ENCODE data around the gene KCNG4.

Gene KCNG4

DNA sequence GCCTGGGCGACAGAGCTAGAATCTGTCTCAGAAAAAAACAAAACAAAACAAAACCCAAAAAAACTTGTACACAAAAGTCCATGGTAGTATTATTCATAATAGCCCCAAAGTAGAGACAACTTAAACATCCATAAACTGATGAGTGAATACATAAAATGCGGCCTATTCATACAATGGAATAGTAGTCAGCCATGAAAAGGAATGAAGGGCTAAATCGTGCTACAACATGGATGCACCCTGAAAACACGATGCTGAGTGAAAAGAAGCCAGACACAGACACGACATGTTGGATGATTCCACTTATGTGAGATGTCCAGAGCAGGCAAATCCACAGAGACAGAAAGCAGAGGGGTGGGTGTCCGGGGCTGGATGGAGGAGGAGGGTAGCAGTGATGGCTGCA, 12.3 kb downstream of the KCNG4 start:
- H3K4me3 ChIP-seq (ENCODE audit: low read depth, low read length): no peak overlapping the region
- TF ChIP-seq CTCF (IDR thresholded peaks at IDR 0.05; ENCODE audit: low read depth, low read length): no peak

GRCh38 chr16:84226026-84226425, 13.8 kb downstream of the KCNG4 start:
- no peak overlapping the region for H3K4me3 ChIP-seq (ENCODE audit: low read depth, low read length)
- TF ChIP-seq CTCF (IDR thresholded peaks at IDR 0.05; ENCODE audit: low read depth, low read length): no peak

DNA sequence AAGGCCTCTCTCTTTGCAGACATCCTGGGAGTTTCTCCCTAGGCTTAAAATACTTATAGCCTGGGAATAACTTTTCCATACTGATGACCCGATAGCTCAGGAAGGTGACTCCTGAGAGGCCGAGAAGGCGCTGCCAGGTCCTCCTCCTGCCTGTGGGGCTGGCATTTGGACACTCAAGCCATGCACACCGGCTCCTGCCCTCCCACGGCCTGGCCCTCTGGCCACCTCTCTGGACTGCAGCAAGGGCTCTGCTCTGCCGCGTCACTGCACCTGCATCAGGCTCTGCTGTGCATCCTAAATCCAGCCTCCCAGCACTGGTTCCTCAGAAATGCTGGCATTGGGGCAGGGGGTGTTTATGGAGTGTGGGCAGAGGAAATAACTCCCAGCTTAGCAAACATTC, 14.2 kb downstream of the KCNG4 start:
- no peak overlapping the region for H3K4me3 ChIP-seq (ENCODE audit: low read depth, low read length)
- no peak for TF ChIP-seq CTCF (IDR thresholded peaks at IDR 0.05; ENCODE audit: low read depth, low read length)

- no peak overlapping the region for H3K4me3 ChIP-seq (ENCODE audit: low read depth, low read length)
- no peak for TF ChIP-seq CTCF (IDR thresholded peaks at IDR 0.05; ENCODE audit: low read depth, low read length)
Measured at GRCh38 chr16:84225126-84225525, 14.7 kb downstream of the KCNG4 start.

DNA sequence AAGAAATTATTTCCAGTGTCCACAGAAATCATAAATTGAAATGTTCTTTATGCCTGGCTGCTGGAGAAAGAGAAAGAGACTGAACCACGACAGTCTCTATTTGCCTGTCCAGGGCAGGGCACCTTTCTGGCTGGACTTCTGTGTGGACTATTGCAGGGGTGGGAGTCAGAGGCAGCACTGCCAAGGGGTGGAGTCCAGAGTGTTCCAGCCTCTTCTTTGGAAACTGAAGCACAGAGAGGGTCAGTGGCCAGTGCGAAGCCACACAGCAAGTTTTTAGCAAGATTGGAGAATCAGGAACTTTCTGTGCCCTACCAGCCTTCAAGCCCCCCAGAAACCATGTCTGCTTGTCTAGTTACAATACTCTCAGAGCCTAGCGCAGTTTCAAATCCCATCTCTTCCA, 15.3 kb downstream of the KCNG4 start:
- no peak overlapping the region for H3K4me3 ChIP-seq (ENCODE audit: low read depth, low read length)
- TF ChIP-seq CTCF (IDR thresholded peaks at IDR 0.05; ENCODE audit: low read depth, low read length): no peak

DNA sequence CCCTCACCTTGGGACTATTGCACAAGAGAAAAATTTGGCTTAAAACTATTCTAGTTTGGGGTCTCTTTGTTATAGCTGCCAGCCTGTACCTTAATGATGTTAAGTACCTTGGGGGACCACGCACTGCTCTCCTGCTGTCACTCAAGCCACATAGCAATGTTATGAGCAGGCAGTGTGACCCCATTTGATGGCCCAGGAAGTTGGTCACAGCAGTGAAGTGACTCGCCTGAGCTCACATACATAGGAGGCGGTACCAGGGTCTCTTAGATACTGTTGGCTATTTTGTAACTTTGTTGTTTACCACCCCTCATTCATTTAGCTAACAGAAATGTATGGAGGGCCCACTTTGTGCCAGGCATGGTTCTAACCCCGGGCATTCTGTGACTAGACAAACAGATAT, 16.4 kb downstream of the KCNG4 start:
- H3K4me3 ChIP-seq (ENCODE audit: low read depth, low read length): no peak overlapping the region
- TF ChIP-seq CTCF (IDR thresholded peaks at IDR 0.05; ENCODE audit: low read depth, low read length): no peak

DNA sequence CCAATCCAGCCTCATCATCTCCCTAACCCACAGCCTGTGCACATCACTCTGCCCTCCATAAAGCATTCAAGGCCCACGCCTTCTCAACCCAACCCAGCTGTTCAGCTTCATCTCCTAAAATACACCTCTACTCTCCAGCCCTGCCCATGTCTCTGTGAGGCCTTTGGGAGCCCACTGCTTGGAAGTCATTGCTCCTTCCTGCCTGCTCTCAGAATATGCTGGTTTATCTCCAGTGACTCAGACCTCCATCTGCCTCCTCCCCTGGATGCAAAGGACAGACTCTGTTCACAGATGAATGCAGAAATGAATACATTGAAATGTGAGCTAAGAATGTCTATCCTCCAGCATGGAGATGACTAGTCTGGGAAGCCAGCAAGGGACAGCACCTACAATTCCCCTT, 19.0 kb downstream of the KCNG4 start:
- no peak for TF ChIP-seq CTCF (IDR thresholded peaks at IDR 0.05; ENCODE audit: low read depth, low read length)
- no peak overlapping the region for H3K4me3 ChIP-seq (ENCODE audit: low read depth, low read length)
